Activated CD4-positive, alpha-beta T cell treated with anti-CD3 and anti-CD28 coated beads, Interleukin-2, amount 50 U/mL, for 24 hours (primary cell): Measurements from ENCODE around the gene MAPT.

Source experiments
- DNase-seq, 2 donors: peaks; one replicate each; pipeline ENCODE4 v3.0.0-alpha.2; 2020; ENCODE audit warnings: low read depth in 1 of 2, low spot score in 1 of 2

MAPT gene

DNA sequence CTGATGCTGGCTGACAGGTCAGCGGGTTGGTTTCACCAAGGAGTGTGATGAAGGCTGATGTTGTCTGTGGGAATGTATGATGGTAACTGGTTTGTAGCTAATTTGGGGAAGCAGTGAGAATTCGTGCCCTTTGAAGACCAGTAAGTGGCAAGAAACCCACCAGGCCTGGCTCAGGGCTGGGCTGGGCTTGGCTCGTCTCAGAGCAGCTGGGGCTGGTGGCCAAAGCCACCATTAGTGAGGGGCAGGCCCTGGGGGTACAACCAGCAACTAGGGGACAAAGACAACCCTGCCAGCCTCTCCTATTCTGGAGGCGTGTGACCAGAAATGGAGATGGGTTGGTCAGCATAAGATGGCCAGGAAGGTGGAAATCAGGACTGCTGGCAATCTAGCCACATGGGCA is 91.7 kb downstream of the MAPT start:
- DNase-seq = no peak

DNA sequence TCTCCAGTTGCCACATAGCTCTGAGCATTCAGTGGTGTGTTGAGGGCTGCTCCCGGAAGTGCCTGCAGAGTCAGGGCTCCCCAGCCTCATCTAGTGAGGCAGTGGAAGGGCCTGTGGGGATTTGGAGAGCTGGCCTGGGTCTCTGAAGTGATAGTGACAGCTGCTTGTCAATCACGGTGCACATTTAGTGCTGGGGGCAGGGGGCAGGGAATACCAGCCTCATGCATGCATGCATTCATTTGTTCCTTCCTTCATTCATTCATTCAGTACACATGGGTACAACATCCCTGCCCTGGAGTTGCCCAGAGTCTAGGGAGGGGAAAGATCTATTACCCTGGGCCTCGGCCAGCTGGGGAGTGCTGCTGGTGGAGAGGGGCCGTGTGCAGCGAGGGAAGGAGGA is 93.4 kb downstream of the MAPT start:
- no peak for DNase-seq

DNA sequence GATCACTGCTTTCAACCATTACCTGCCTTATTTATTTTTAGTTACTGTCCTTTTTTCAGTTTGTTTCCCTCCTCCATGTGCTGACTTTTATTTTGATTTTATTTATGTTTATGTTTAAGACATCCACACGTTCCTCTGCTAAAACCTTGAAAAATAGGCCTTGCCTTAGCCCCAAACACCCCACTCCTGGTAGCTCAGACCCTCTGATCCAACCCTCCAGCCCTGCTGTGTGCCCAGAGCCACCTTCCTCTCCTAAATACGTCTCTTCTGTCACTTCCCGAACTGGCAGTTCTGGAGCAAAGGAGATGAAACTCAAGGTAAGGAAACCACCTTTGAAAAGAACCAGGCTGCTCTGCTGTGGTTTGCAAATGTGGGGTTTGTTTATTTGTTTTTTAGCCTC is 95.4 kb downstream of the MAPT start:
- no peak for DNase-seq

DNA sequence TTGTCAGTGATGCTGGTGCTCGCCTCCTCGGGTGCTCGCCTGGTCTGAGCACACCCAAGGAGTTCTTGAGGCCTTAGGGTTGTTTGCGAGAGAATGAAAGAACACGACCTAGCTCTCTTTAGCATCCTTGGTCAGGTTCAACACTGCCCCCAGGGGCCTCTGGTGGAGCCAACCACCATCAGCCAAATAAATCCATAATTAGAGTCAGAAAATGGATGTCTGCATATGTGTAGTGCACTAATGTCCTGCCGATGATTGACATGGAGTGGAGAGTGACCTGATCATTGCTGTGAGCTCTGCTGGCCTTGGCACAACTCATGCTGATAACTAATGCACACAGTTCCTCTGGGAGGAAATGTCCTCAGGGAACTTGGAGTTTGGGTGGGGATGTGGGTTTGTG is 96.5 kb downstream of the MAPT start:
- DNase-seq = no peak

DNA sequence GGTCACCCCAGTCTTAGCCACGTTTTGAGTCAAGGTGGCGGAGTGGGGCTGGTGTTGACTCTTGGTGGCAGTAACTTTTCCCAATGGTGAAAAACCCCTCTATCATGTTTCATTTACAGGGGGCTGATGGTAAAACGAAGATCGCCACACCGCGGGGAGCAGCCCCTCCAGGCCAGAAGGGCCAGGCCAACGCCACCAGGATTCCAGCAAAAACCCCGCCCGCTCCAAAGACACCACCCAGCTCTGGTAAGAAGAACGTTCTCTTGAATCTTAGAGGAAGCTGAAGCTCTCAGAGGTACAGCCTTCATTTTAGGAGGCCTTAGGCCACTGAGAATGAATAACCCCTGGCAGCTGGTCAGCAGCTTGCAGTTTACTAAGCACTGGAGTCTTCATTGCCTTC is 97.0 kb downstream of the MAPT start:
- no peak for DNase-seq

DNA sequence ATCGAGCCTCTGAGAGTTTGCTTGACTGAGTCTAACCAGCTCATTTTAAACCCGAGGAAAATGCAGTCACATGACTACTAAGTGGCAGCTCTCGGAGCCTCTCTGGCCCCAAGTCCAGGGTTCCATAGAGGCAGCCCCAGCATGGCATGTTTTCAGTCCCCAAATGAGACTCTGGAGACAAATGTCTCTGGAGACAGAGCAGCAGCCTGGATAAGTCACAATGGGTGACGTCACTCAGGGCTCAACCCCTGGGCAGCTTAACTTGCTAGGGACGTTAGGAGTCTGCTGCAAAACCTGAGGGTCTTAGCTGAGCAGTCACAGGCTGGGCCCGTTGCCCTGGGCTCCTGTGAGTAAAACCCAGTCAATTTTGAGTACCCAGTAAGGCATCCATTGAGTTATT is 97.8 kb downstream of the MAPT start:
- DNase-seq = no peak

DNA sequence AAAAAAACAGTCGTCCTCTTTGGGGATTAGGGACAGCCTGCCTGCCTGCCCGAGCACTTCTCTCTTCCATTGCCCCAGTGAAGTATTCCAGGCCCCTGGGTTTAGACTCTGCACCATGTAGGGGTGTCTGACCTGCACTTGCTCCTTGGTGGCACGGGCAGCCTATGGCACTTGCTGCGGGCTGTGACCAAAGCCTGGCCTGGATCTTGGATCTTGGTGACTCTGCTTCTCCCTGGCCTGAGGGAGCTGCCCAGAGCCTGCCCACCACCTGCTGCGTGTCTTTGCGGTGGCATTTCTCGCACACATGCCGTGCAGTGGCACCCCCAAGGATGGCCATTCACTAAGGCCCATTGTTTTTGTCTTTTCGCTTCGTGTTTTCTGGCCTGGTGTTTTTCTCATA is 98.5 kb downstream of the MAPT start:
- DNase-seq = no peak

DNA sequence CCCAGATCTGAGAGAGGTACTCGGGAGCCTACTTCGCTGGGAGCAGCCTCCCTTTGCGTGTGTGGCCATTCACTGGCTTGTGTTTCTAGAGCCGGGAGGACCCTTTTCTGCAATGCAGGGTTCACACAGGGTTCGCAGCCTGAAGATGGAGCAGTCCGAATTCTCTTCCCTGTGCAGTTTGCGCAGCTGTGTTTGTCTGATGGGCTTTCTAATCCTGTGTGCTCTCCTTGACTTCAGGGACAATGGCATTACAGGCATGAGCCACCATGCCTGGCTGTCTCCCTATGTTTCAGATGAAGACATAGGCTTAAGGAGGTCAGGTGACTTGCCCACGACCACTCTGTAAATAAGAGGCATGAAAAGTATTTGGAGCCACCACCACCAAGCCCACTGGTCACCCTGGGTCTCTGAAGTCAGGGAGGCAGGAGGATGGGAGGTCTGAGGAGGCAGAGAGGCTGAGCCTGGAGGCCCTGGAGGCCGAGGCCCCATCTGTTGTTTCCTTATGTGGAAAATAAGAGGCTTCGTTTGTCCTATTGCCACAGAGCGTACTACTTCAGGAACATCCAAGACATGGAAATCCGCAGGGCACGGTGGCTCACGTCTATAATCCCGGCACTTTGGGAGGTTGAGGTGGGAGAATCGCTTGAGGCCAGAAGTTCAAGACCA is 99.7 kb downstream of the MAPT start:
- DNase-seq = no peak

DNA sequence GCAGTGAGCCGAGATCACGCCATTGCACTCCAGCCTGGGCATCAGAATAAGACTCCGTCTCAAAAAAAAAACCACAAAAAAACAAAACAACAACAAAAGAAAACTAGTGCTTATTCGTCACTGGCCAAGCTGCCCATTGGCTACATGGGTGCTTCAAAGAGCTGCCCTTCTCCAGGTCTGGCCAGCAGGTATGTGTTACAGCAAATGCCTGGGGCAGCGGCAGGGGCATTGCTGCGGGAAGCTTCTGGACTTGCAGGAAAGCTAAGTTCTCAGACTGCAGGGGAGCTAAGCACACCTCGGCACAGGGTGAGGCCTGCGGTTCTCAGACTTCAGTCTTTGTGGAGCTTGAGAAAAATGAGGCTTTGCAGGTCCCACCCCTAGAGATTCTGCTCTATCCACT is 100.6 kb downstream of the MAPT start:
- DNase-seq = no peak

DNA sequence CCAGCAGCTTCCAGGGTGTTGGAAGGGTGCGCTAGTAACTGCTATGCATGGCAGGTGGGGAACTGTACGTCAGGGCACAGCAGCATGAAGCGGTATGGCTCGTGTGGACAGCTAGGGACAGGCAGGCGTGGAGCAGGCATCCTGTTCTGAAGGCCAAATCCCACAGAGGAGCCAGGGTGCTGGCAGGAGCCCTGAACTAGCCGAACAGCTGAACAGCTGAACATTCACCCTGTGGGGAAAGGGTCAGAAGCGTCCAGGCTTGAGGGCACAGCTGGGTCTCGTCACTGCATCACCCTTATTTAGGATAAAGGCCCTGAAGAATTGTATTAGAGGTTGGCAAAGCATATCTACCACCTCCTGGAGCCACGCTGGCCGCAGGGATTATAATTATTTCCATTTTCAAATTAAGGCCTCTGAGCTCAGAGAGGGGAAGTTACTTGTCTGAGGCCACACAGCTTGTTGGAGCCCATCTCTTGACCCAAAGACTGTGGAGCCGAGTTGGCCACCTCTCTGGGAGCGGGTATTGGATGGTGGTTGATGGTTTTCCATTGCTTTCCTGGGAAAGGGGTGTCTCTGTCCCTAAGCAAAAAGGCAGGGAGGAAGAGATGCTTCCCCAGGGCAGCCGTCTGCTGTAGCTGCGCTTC is 101.4 kb downstream of the MAPT start:
- DNase-seq = no peak

DNA sequence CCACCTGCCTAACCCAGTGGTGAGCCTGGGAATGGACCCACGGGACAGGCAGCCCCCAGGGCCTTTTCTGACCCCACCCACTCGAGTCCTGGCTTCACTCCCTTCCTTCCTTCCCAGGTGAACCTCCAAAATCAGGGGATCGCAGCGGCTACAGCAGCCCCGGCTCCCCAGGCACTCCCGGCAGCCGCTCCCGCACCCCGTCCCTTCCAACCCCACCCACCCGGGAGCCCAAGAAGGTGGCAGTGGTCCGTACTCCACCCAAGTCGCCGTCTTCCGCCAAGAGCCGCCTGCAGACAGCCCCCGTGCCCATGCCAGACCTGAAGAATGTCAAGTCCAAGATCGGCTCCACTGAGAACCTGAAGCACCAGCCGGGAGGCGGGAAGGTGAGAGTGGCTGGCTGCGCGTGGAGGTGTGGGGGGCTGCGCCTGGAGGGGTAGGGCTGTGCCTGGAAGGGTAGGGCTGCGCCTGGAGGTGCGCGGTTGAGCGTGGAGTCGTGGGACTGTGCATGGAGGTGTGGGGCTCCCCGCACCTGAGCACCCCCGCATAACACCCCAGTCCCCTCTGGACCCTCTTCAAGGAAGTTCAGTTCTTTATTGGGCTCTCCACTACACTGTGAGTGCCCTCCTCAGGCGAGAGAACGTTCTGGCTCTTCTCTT is 102.1 kb downstream of the MAPT start:
- no peak for DNase-seq

DNA sequence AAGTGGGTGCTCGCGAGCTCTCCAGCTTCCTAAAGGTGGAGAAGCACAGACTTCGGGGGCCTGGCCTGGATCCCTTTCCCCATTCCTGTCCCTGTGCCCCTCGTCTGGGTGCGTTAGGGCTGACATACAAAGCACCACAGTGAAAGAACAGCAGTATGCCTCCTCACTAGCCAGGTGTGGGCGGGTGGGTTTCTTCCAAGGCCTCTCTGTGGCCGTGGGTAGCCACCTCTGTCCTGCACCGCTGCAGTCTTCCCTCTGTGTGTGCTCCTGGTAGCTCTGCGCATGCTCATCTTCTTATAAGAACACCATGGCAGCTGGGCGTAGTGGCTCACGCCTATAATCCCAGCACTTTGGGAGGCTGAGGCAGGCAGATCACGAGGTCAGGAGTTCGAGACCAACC is 102.8 kb downstream of the MAPT start:
- no peak for DNase-seq

DNA sequence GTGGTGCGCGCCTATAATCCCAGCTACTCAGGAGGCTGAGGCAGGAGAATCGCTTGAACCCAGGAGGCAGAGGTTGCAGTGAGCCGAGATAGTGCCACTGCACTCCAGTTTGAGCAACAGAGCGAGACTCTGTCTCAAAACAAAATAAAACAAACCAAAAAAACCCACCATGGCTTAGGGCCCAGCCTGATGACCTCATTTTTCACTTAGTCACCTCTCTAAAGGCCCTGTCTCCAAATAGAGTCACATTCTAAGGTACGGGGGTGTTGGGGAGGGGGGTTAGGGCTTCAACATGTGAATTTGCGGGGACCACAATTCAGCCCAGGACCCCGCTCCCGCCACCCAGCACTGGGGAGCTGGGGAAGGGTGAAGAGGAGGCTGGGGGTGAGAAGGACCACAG is 103.3 kb downstream of the MAPT start:
- no peak for DNase-seq

DNA sequence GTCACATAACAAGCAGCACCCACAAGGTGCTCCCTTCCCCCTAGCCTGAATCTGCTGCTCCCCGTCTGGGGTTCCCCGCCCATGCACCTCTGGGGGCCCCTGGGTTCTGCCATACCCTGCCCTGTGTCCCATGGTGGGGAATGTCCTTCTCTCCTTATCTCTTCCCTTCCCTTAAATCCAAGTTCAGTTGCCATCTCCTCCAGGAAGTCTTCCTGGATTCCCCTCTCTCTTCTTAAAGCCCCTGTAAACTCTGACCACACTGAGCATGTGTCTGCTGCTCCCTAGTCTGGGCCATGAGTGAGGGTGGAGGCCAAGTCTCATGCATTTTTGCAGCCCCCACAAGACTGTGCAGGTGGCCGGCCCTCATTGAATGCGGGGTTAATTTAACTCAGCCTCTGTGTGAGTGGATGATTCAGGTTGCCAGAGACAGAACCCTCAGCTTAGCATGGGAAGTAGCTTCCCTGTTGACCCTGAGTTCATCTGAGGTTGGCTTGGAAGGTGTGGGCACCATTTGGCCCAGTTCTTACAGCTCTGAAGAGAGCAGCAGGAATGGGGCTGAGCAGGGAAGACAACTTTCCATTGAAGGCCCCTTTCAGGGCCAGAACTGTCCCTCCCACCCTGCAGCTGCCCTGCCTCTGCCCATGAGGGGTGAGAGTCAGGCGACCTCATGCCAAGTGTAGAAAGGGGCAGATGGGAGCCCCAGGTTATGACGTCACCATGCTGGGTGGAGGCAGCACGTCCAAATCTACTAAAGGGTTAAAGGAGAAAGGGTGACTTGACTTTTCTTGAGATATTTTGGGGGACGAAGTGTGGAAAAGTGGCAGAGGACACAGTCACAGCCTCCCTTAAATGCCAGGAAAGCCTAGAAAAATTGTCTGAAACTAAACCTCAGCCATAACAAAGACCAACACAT is 104.9 kb downstream of the MAPT start, which contains the start of gene STH:
TSS of gene STH (plus strand) at position 264 of the 913 bp plus-strand sequence. CDS start at position 294, 30 bp downstream.
- DNase-seq = no peak

DNA sequence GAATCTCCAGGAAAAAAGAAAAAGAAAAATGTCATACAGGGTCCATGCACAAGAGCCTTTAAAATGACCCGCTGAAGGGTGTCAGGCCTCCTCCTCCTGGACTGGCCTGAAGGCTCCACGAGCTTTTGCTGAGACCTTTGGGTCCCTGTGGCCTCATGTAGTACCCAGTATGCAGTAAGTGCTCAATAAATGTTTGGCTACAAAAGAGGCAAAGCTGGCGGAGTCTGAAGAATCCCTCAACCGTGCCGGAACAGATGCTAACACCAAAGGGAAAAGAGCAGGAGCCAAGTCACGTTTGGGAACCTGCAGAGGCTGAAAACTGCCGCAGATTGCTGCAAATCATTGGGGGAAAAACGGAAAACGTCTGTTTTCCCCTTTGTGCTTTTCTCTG is 105.5 kb downstream of the MAPT start:
- DNase-seq = no peak

DNA sequence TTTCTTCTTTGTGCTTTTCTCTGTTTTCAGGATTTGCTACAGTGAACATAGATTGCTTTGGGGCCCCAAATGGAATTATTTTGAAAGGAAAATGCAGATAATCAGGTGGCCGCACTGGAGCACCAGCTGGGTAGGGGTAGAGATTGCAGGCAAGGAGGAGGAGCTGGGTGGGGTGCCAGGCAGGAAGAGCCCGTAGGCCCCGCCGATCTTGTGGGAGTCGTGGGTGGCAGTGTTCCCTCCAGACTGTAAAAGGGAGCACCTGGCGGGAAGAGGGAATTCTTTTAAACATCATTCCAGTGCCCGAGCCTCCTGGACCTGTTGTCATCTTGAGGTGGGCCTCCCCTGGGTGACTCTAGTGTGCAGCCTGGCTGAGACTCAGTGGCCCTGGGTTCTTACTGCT is 105.9 kb downstream of the MAPT start:
- DNase-seq = no peak

DNA sequence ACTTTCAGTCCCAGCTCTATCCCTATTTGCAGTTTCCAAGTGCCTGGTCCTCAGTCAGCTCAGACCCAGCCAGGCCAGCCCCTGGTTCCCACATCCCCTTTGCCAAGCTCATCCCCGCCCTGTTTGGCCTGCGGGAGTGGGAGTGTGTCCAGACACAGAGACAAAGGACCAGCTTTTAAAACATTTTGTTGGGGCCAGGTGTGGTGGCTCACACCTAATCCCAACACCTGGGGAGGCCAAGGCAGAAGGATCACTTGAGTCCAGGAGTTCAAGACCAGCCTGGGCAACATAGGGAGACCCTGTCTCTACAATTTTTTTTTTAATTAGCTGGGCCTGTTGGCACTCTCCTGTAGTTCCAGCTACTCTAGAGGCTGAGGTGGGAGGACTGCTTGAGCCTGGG is 106.4 kb downstream of the MAPT start:
- DNase-seq = no peak

DNA sequence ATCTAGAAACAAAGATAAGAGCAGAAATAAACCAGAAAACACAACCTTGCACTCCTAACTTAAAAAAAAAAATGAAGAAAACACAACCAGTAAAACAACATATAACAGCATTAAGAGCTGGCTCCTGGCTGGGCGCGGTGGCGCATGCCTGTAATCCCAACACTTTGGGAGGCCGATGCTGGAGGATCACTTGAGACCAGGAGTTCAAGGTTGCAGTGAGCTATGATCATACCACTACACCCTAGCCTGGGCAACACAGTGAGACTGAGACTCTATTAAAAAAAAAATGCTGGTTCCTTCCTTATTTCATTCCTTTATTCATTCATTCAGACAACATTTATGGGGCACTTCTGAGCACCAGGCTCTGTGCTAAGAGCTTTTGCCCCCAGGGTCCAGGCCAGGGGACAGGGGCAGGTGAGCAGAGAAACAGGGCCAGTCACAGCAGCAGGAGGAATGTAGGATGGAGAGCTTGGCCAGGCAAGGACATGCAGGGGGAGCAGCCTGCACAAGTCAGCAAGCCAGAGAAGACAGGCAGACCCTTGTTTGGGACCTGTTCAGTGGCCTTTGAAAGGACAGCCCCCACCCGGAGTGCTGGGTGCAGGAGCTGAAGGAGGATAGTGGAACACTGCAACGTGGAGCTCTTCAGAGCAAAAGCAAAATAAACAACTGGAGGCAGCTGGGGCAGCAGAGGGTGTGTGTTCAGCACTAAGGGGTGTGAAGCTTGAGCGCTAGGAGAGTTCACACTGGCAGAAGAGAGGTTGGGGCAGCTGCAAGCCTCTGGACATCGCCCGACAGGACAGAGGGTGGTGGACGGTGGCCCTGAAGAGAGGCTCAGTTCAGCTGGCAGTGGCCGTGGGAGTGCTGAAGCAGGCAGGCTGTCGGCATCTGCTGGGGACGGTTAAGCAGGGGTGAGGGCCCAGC is 107.3 kb downstream of the MAPT start:
- DNase-seq = no peak

DNA sequence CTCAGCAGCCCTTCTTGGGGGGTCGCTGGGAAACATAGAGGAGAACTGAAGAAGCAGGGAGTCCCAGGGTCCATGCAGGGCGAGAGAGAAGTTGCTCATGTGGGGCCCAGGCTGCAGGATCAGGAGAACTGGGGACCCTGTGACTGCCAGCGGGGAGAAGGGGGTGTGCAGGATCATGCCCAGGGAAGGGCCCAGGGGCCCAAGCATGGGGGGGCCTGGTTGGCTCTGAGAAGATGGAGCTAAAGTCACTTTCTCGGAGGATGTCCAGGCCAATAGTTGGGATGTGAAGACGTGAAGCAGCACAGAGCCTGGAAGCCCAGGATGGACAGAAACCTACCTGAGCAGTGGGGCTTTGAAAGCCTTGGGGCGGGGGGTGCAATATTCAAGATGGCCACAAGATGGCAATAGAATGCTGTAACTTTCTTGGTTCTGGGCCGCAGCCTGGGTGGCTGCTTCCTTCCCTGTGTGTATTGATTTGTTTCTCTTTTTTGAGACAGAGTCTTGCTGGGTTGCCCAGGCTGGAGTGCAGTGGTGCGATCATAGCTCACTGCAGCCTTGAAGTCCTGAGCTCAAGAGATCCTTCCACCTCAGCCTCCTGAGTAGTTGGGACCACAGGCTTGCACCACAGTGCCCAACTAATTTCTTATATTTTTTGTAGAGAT is 108.1 kb downstream of the MAPT start:
- peak; percentile 67 to 68 for DNase-seq

DNA sequence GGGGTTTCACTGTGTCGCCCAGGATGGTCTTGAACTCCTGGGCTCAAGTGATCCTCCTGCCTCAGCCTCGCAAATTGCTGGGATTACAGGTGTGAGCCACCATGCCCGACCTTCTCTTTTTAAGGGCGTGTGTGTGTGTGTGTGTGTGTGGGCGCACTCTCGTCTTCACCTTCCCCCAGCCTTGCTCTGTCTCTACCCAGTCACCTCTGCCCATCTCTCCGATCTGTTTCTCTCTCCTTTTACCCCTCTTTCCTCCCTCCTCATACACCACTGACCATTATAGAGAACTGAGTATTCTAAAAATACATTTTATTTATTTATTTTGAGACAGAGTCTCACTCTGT is 108.6 kb downstream of the MAPT start:
- DNase-seq = no peak
